RWPE2 (cell line): ENCODE data around the gene DIP2B.

Experiments
- ATAC-seq: fragments of 200-7000 bp; cut with Tn5 transposase; 3 replicates; pipeline ENCODE4 v1.9.1; 2021; ENCODE audit warnings: low read depth
- DNase-seq: peaks from one replicate; pipeline ENCODE4 v3.0.0-alpha.2; 2020; ENCODE audit warnings: low spot score
- H3K27ac ChIP-seq: fragments of 450-650 bp; 2 replicates; pipeline ENCODE4 v1.5.1; 2017; ENCODE audit warnings: mild to moderate bottlenecking; ENCODE audit not compliant: poor library complexity, severe bottlenecking
- H3K27me3 ChIP-seq: fragments of 250-450 bp; sonication (Bioruptor Pico); 2 replicates; pipeline ENCODE4 v1.5.1; 2021; ENCODE audit warnings: mild to moderate bottlenecking, moderate library complexity; ENCODE audit not compliant: insufficient read depth, poor library complexity, severe bottlenecking
- H3K36me3 ChIP-seq: fragments of 250-450 bp; sonication (Bioruptor Pico); 2 replicates; pipeline ENCODE4 v1.5.1; 2020; ENCODE audit warnings: low read depth, mild to moderate bottlenecking, moderate library complexity
- H3K4me1 ChIP-seq: fragments of 250-450 bp; sonication (Bioruptor Pico); 2 replicates; pipeline ENCODE4 v1.5.1; 2021; ENCODE audit warnings: mild to moderate bottlenecking, moderate library complexity; ENCODE audit not compliant: insufficient read depth, poor library complexity, severe bottlenecking
- H3K4me3 ChIP-seq: fragments of 250-450 bp; sonication (Bioruptor Pico); 2 replicates; pipeline ENCODE4 v1.5.1; 2021; ENCODE audit warnings: mild to moderate bottlenecking, moderate library complexity; ENCODE audit not compliant: severe bottlenecking
- H3K9me3 ChIP-seq: fragments of 250-450 bp; sonication (Bioruptor Pico); 2 replicates; pipeline ENCODE4 v1.5.1; 2021; ENCODE audit warnings: mild to moderate bottlenecking, moderate library complexity; ENCODE audit not compliant: severe bottlenecking
- TF ChIP-seq, protein P1 (sequence below): fragments of 450-650 bp; IDR thresholded peaks from one replicate; pipeline ENCODE4 v1.5.1; 2017; ENCODE audit warnings: mild to moderate bottlenecking, moderate library complexity; ENCODE audit not compliant: poor library complexity, severe bottlenecking

Gene DIP2B

GRCh38 chr12:50720085-50720484 is 215.3 kb downstream of the DIP2B start:
- DNase-seq: no peak
- ATAC-seq: no peak
- Histone ChIP-seq H3K4me1 (no peaks in the 10 kb centered on the region), H3K9me3 (no peaks in the 10 kb centered on the region), H3K27ac (no peak overlapping the region), H3K4me3 (no peak overlapping the region), H3K27me3 (no peaks in the 10 kb centered on the region), H3K36me3 (peaks cover 69% of the 10 kb centered on the region)
- TF ChIP-seq, protein P1, sequence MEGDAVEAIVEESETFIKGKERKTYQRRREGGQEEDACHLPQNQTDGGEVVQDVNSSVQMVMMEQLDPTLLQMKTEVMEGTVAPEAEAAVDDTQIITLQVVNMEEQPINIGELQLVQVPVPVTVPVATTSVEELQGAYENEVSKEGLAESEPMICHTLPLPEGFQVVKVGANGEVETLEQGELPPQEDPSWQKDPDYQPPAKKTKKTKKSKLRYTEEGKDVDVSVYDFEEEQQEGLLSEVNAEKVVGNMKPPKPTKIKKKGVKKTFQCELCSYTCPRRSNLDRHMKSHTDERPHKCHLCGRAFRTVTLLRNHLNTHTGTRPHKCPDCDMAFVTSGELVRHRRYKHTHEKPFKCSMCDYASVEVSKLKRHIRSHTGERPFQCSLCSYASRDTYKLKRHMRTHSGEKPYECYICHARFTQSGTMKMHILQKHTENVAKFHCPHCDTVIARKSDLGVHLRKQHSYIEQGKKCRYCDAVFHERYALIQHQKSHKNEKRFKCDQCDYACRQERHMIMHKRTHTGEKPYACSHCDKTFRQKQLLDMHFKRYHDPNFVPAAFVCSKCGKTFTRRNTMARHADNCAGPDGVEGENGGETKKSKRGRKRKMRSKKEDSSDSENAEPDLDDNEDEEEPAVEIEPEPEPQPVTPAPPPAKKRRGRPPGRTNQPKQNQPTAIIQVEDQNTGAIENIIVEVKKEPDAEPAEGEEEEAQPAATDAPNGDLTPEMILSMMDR: no peak

DNA sequence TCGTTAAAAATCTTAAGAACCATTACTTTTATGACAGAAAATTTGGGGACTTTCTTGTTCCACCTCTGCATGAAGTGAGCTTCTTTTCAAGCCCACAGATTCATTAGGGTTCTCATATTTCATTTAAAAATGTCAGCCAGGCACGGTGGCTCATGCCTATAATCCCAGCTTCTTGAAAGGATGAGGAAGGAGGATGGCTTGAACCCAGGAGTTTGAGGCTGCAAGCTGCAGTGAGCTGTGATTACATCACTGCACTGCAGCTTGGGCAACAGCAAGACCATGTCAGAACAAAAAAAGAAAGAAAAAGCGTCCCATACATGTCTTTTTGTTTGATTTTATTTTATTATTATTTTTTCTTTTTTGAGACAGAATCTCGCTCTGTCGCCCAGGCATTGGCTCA is 215.7 kb downstream of the DIP2B start:
- H3K27ac ChIP-seq: no peak overlapping the region
- peaks cover 68% of the 10 kb centered on the region for H3K36me3 ChIP-seq
- no peaks in the 10 kb centered on the region for H3K27me3 ChIP-seq
- H3K4me3 ChIP-seq: no peak overlapping the region
- DNase-seq: no peak
- ATAC-seq: no peak
- TF ChIP-seq, protein P1: no peak
- no peaks in the 10 kb centered on the region for H3K9me3 ChIP-seq
- no peaks in the 10 kb centered on the region for H3K4me1 ChIP-seq

GRCh38 chr12:50723865-50724264 is 219.1 kb downstream of the DIP2B start:
- no peak overlapping the region for H3K27ac ChIP-seq
- peaks cover 73% of the 10 kb centered on the region for H3K36me3 ChIP-seq

GRCh38 chr12:50725011-50725942 is 220.5 kb downstream of the DIP2B start:
- no peaks in the 10 kb centered on the region for H3K9me3 ChIP-seq
- no peak for ATAC-seq
- TF ChIP-seq, protein P1: no peak
- H3K4me3 ChIP-seq: no peak overlapping the region
- H3K4me1 ChIP-seq: no peaks in the 10 kb centered on the region
- H3K27ac ChIP-seq: no peak overlapping the region
- DNase-seq: no peak
- H3K36me3 ChIP-seq: peaks cover 75% of the 10 kb centered on the region
- H3K27me3 ChIP-seq: no peaks in the 10 kb centered on the region

More at GRCh38 chr12:50723865-50724264, 219.1 kb downstream of the DIP2B start:
- H3K4me3 ChIP-seq: no peak overlapping the region
- DNase-seq: no peak
- H3K9me3 ChIP-seq: no peaks in the 10 kb centered on the region
- no peak for ATAC-seq
- TF ChIP-seq, protein P1: no peak
- H3K4me1 ChIP-seq: no peaks in the 10 kb centered on the region
- H3K27me3 ChIP-seq: no peaks in the 10 kb centered on the region

GRCh38 chr12:50727466-50727865 is 222.7 kb downstream of the DIP2B start:
- Histone ChIP-seq H3K4me1 (no peaks in the 10 kb centered on the region), H3K27me3 (no peaks in the 10 kb centered on the region), H3K36me3 (peaks cover 79% of the 10 kb centered on the region), H3K4me3 (no peak overlapping the region), H3K9me3 (no peaks in the 10 kb centered on the region), H3K27ac (no peak overlapping the region)
- TF ChIP-seq, protein P1: no peak
- DNase-seq (no peak), ATAC-seq (no peak)
